Breast epithelium (tissue), 3 donors: Measurements from ENCODE around the gene SPRED2.

Source experiments
- POLR2A ChIP-seq: fragments of 450-650 bp; IDR thresholded peaks from one replicate; pipeline ENCODE4 v1.6.1; 2016; ENCODE audit warnings: antibody characterized with exemption, mild to moderate bottlenecking, moderate library complexity
- POLR2AphosphoS5 ChIP-seq, 3 donors: sonication (generic); formaldehyde crosslinking; IDR thresholded peaks; one replicate each; pipeline ENCODE4 v1.6.1; 2017; ENCODE audit warnings: antibody characterized with exemption in 3 of 3
- TF ChIP-seq, protein P1 (sequence below), 3 donors: fragments of 450-650 bp; IDR thresholded peaks; one replicate each; pipeline ENCODE4 v1.5.1; 2016 to 2017; ENCODE audit warnings: antibody characterized with exemption in 3 of 3, mild to moderate bottlenecking in 3 of 3, moderate library complexity in 3 of 3

DNA sequence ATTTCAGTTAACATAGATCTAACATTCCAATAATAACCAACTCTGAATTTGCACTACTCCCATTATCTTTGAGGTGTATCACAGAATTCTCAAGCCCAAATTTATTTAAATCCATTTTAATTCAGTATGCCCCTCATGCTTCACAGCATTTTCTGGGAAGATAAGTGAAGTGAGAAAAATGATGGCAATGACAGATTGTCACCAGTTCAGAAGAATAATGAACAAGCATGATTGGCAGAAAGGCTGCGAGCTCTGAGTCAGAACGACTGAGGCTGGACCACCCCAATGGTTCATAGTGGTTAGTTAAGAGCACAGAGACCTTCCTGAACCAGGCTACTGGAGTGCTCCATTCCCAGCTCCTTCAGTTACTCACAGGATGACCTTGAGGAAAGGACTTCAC lies 4.9 kb downstream of the SPRED2 start:
- TF ChIP-seq, protein P1, sequence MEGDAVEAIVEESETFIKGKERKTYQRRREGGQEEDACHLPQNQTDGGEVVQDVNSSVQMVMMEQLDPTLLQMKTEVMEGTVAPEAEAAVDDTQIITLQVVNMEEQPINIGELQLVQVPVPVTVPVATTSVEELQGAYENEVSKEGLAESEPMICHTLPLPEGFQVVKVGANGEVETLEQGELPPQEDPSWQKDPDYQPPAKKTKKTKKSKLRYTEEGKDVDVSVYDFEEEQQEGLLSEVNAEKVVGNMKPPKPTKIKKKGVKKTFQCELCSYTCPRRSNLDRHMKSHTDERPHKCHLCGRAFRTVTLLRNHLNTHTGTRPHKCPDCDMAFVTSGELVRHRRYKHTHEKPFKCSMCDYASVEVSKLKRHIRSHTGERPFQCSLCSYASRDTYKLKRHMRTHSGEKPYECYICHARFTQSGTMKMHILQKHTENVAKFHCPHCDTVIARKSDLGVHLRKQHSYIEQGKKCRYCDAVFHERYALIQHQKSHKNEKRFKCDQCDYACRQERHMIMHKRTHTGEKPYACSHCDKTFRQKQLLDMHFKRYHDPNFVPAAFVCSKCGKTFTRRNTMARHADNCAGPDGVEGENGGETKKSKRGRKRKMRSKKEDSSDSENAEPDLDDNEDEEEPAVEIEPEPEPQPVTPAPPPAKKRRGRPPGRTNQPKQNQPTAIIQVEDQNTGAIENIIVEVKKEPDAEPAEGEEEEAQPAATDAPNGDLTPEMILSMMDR (IDR thresholded peaks at IDR 0.05), result no peak
- no peak for TF ChIP-seq POLR2AphosphoS5 (IDR thresholded peaks at IDR 0.05)
- no peak for TF ChIP-seq POLR2A
